ENCODE measurements around the gene LSAMP. TPM values are rescaled to one million over a fixed set of nuclear protein-coding genes. Genes with fewer than 3 reads are reported as not detected.

LSAMP gene
- total RNA-seq, 1 experiment from 2014 or later: 5.7 TPM

DNA sequence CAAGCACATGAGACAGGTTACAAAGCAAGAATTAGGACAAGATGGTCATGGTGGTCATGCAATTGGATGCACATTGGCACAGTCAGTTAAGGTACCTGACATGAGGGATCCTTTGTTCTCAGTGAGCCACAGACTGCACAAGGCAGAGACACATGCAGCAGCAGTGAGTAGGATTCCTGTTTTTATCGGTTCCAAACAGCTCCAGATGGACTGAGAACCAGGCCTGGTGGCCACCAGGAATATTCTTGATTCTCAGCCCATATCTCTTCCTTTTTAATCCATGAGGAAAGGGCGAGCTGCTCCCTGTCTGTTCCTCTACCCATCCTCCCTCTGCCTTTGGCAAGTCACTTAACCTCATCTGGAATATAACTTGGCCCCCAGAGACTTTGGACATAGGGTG lies 411.2 kb downstream of the LSAMP start (continued):
- TF ChIP-seq, protein P1, sequence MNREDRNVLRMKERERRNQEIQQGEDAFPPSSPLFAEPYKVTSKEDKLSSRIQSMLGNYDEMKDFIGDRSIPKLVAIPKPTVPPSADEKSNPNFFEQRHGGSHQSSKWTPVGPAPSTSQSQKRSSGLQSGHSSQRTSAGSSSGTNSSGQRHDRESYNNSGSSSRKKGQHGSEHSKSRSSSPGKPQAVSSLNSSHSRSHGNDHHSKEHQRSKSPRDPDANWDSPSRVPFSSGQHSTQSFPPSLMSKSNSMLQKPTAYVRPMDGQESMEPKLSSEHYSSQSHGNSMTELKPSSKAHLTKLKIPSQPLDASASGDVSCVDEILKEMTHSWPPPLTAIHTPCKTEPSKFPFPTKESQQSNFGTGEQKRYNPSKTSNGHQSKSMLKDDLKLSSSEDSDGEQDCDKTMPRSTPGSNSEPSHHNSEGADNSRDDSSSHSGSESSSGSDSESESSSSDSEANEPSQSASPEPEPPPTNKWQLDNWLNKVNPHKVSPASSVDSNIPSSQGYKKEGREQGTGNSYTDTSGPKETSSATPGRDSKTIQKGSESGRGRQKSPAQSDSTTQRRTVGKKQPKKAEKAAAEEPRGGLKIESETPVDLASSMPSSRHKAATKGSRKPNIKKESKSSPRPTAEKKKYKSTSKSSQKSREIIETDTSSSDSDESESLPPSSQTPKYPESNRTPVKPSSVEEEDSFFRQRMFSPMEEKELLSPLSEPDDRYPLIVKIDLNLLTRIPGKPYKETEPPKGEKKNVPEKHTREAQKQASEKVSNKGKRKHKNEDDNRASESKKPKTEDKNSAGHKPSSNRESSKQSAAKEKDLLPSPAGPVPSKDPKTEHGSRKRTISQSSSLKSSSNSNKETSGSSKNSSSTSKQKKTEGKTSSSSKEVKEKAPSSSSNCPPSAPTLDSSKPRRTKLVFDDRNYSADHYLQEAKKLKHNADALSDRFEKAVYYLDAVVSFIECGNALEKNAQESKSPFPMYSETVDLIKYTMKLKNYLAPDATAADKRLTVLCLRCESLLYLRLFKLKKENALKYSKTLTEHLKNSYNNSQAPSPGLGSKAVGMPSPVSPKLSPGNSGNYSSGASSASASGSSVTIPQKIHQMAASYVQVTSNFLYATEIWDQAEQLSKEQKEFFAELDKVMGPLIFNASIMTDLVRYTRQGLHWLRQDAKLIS (CRISPR knock-in tag; IDR thresholded peaks at IDR 0.05; ENCODE audit: borderline replicate concordance): no peak
- no peak for TF ChIP-seq SMAD4 (CRISPR knock-in tag; IDR thresholded peaks at IDR 0.05)

DNA sequence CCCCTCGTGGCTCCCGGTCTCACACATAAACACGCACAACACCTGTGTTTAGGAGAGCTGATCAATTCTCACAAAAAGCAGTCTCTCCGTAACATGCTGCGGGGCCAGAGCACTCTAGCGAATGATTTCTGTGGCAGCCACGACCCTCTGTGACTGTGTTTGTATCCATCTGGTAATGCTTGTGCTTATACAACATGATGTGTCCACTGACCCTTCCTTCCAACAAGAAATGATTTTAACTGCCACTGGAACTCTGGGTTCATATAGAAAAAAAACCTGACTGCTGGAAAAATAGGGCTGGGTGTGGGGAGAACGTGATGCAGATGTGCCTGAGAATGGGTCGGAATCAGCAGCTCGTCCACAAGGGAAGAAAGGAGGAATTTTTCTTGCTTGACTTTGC lies 411.8 kb downstream of the LSAMP start:
- DNase-seq (ENCODE audit: low spot score) (no peak), ATAC-seq (no peak)
- H3K27ac Mint-ChIP-seq: no peak overlapping the region
- no peak overlapping the region for H3K4me3 Mint-ChIP-seq
- TF ChIP-seq ZBTB21 (CRISPR knock-in tag; IDR thresholded peaks at IDR 0.05; ENCODE audit: borderline replicate concordance) (no peak), CBFB (CRISPR knock-in tag; IDR thresholded peaks at IDR 0.05; ENCODE audit: low read depth) (no peak), CREB1 (CRISPR knock-in tag; IDR thresholded peaks at IDR 0.05) (no peak), ELF4 (CRISPR knock-in tag; IDR thresholded peaks at IDR 0.05; ENCODE audit: low read depth) (no peak), JAZF1 (CRISPR knock-in tag; IDR thresholded peaks at IDR 0.05) (no peak)
- H3K27me3 Mint-ChIP-seq (ENCODE audit: low read depth): no peaks in the 10 kb centered on the region
- no peaks in the 10 kb centered on the region for H3K36me3 Mint-ChIP-seq
- ChIA-PET CTCF (interaction anchor here (1.5 kb wide), 1 partner anchor 46 kb away, joined by 5 read pairs; no protein-coding TSS in a partner anchor), POLR2A (no interaction called here)
- no peaks in the 10 kb centered on the region for H3K9me3 Mint-ChIP-seq
- H3K4me1 Mint-ChIP-seq: peaks cover 24% of the 10 kb centered on the region

DNA sequence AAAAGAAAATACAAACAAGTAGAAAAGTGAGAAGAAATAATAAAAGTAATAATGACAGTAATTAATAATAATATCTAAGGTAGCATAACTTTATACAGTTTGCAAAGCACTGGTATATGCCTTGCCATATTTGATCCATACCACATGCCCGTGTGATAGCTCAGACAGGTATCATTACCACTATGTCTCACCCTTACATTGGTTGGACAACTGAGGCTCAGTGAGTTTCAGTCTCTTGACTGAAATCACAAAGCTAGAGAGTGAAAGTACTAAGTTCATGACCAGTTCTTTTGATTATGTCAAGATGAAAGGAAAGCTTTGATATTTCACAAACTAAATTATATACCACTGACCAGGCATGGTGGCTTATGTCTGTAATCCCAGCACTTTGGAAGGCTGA lies 413.1 kb downstream of the LSAMP start:
- ChIA-PET CTCF (interaction anchor here (0.7 to 1.2 kb wide), 2 partner anchors 45 to 583 kb away, joined by 3 to 6 read pairs; no protein-coding TSS in a partner anchor), POLR2A (no interaction called here)
- H3K27me3 Mint-ChIP-seq (ENCODE audit: low read depth): no peaks in the 10 kb centered on the region
- H3K27ac Mint-ChIP-seq: no peak overlapping the region
- no peaks in the 10 kb centered on the region for H3K9me3 Mint-ChIP-seq
- TF ChIP-seq, protein P2, sequence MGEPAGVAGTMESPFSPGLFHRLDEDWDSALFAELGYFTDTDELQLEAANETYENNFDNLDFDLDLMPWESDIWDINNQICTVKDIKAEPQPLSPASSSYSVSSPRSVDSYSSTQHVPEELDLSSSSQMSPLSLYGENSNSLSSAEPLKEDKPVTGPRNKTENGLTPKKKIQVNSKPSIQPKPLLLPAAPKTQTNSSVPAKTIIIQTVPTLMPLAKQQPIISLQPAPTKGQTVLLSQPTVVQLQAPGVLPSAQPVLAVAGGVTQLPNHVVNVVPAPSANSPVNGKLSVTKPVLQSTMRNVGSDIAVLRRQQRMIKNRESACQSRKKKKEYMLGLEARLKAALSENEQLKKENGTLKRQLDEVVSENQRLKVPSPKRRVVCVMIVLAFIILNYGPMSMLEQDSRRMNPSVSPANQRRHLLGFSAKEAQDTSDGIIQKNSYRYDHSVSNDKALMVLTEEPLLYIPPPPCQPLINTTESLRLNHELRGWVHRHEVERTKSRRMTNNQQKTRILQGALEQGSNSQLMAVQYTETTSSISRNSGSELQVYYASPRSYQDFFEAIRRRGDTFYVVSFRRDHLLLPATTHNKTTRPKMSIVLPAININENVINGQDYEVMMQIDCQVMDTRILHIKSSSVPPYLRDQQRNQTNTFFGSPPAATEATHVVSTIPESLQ (CRISPR knock-in tag; IDR thresholded peaks at IDR 0.05): no peak
- TF ChIP-seq, protein P3, sequence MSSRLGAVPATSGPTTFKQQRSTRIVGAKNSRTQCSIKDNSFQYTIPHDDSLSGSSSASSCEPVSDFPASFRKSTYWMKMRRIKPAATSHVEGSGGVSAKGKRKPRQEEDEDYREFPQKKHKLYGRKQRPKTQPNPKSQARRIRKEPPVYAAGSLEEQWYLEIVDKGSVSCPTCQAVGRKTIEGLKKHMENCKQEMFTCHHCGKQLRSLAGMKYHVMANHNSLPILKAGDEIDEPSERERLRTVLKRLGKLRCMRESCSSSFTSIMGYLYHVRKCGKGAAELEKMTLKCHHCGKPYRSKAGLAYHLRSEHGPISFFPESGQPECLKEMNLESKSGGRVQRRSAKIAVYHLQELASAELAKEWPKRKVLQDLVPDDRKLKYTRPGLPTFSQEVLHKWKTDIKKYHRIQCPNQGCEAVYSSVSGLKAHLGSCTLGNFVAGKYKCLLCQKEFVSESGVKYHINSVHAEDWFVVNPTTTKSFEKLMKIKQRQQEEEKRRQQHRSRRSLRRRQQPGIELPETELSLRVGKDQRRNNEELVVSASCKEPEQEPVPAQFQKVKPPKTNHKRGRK (CRISPR knock-in tag; IDR thresholded peaks at IDR 0.05; ENCODE audit: borderline replicate concordance): no peak
- no peak for TF ChIP-seq ATF1 (CRISPR knock-in tag; IDR thresholded peaks at IDR 0.05)
- no peak for TF ChIP-seq FOXK1 (CRISPR knock-in tag; IDR thresholded peaks at IDR 0.05)
- TF ChIP-seq ZNF232 (CRISPR knock-in tag; IDR thresholded peaks at IDR 0.05): no peak
- TF ChIP-seq, protein P4, sequence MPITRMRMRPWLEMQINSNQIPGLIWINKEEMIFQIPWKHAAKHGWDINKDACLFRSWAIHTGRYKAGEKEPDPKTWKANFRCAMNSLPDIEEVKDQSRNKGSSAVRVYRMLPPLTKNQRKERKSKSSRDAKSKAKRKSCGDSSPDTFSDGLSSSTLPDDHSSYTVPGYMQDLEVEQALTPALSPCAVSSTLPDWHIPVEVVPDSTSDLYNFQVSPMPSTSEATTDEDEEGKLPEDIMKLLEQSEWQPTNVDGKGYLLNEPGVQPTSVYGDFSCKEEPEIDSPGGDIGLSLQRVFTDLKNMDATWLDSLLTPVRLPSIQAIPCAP (CRISPR knock-in tag; IDR thresholded peaks at IDR 0.05): no peak
- TF ChIP-seq EMX1 (CRISPR knock-in tag; IDR thresholded peaks at IDR 0.05): no peak
- no peak for TF ChIP-seq TEAD1 (CRISPR knock-in tag; IDR thresholded peaks at IDR 0.05)
- no peak for TF ChIP-seq CREM (CRISPR knock-in tag; IDR thresholded peaks at IDR 0.05)
- TF ChIP-seq RORB (CRISPR knock-in tag; IDR thresholded peaks at IDR 0.05): no peak
- TF ChIP-seq NR2C2 (CRISPR knock-in tag; IDR thresholded peaks at IDR 0.05): no peak
- TF ChIP-seq, protein P5, sequence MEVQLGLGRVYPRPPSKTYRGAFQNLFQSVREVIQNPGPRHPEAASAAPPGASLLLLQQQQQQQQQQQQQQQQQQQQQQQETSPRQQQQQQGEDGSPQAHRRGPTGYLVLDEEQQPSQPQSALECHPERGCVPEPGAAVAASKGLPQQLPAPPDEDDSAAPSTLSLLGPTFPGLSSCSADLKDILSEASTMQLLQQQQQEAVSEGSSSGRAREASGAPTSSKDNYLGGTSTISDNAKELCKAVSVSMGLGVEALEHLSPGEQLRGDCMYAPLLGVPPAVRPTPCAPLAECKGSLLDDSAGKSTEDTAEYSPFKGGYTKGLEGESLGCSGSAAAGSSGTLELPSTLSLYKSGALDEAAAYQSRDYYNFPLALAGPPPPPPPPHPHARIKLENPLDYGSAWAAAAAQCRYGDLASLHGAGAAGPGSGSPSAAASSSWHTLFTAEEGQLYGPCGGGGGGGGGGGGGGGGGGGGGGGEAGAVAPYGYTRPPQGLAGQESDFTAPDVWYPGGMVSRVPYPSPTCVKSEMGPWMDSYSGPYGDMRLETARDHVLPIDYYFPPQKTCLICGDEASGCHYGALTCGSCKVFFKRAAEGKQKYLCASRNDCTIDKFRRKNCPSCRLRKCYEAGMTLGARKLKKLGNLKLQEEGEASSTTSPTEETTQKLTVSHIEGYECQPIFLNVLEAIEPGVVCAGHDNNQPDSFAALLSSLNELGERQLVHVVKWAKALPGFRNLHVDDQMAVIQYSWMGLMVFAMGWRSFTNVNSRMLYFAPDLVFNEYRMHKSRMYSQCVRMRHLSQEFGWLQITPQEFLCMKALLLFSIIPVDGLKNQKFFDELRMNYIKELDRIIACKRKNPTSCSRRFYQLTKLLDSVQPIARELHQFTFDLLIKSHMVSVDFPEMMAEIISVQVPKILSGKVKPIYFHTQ (CRISPR knock-in tag; IDR thresholded peaks at IDR 0.05): no peak
- ATAC-seq: no peak
- no peak overlapping the region for H3K4me3 Mint-ChIP-seq
- peaks cover 24% of the 10 kb centered on the region for H3K4me1 Mint-ChIP-seq
- no peaks in the 10 kb centered on the region for H3K36me3 Mint-ChIP-seq
- DNase-seq (ENCODE audit: low spot score): no peak
